Dermis blood vessel endothelial cell (primary cell): Measurements from ENCODE around the gene S1PR1. TPM values are rescaled to one million over a fixed set of nuclear protein-coding genes. Genes with fewer than 3 reads are reported as not detected.
"Not testable (repeated sequence)": the region's sequence is repeated elsewhere in the genome, so short reads cannot be mapped to it uniquely, and the experiment has no call there.

Source experiments
- DNase-seq: peaks from one replicate; pipeline ENCODE4 v3.0.0; 2010
- total RNA-seq: library from RNA; depleted of rRNA; stranded (reverse); fragments of >200 nt; gene quantifications from 2 replicates; pipeline ENCODE4 v1.2.3, GENCODE V29; 2014

S1PR1 gene
- total RNA-seq, 1 donor from 2014 or later: 394 TPM

- no peak for DNase-seq
These were observed 15.9 kb upstream of the S1PR1 start for GRCh38 chr1:101220906-101221305.

- no peak for DNase-seq
These were observed 14.8 kb upstream of the S1PR1 start for GRCh38 chr1:101221945-101222429.

GRCh38 chr1:101227837-101228236 is 9.0 kb upstream of the S1PR1 start:
- no peak for DNase-seq

- DNase-seq: no peak
These were observed 8.2 kb upstream of the S1PR1 start for GRCh38 chr1:101228424-101229134.

GRCh38 chr1:101232182-101232581 is 4.6 kb upstream of the S1PR1 start:
- DNase-seq: not testable (repeated sequence)

GRCh38 chr1:101233495-101233894 is 3.3 kb upstream of the S1PR1 start:
- no peak for DNase-seq

- DNase-seq: no peak
These were observed 1.6 kb upstream of the S1PR1 start for GRCh38 chr1:101235216-101235695.

- DNase-seq: peak; percentile 78
These were observed 913 bp upstream of the S1PR1 start for GRCh38 chr1:101235696-101236515.

- DNase-seq: peak; percentile 48
These were observed 514 bp downstream of the S1PR1 start for GRCh38 chr1:101237229-101237837.

- peak; percentile 67 for DNase-seq
These were observed 1.3 kb downstream of the S1PR1 start for GRCh38 chr1:101238031-101238628.

GRCh38 chr1:101238681-101239094 is 1.9 kb downstream of the S1PR1 start:
- peak; percentile 96 for DNase-seq

- DNase-seq: peak; percentile 64
These were observed 2.5 kb downstream of the S1PR1 start for GRCh38 chr1:101239095-101240040.

- DNase-seq: peak; percentile 74
These were observed 3.2 kb downstream of the S1PR1 start for GRCh38 chr1:101240041-101240430.

- peak; percentile 56 for DNase-seq
These were observed 4.8 kb downstream of the S1PR1 start for GRCh38 chr1:101241485-101242225.

- DNase-seq: peak; percentile 98
These were observed 5.7 kb downstream of the S1PR1 start for GRCh38 chr1:101242324-101243050.

GRCh38 chr1:101243751-101244150 is 6.9 kb downstream of the S1PR1 start:
- DNase-seq: no peak

- peak; percentile 40 for DNase-seq
These were observed 8.0 kb downstream of the S1PR1 start for GRCh38 chr1:101244842-101245241.

- no peak for DNase-seq
These were observed 8.6 kb downstream of the S1PR1 start for GRCh38 chr1:101245246-101245927.
